ENCODE data around the gene ERC2. TPM values are rescaled to one million over a fixed set of nuclear protein-coding genes. Genes with fewer than 3 reads are reported as not detected.

Gene ERC2
- total RNA-seq, 2 experiments from 2014 or later = not detected

DNA sequence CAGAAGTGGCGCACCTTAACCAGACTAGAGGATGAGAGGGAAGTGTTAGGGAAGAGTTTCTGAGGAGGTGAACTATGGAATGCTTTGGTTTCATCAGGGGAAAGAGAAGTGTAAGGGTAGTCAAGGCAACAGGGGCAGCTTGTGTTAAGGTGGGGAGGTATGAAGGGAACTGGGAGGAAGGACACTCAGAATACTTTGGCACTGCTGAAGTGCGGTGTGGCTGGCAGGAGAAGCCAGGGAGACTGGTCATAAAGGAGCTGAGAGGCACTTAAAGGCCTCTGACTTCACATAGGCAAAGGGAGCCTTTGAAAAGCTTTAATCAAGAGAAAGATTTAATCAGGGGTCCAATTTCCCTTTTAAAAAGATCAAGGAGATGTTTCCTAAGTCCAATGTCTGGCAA lies 129.0 kb downstream of the ERC2 start:
- no peaks in the 10 kb centered on the region for H3K9me2 ChIP-seq (ENCODE audit: insufficient read depth, low read length)
- ChIA-PET CTCF (ENCODE audit: unreplicated experiment) (no interaction called here), POLR2A (interaction anchor here (0.6 kb wide), 1 partner anchor 16 kb away, joined by 4 read pairs; no protein-coding TSS in a partner anchor)
- no peak overlapping the region for H3K4me3 ChIP-seq (ENCODE audit: low read depth, low read length, poor library complexity, severe bottlenecking)
- DNase-seq (ENCODE audit: low spot score) = no peak
- H3K4me2 ChIP-seq (ENCODE audit: low read length) = no peak overlapping the region
- H2AFZ ChIP-seq (ENCODE audit: low read length) = no peak overlapping the region
- no peaks in the 10 kb centered on the region for H3K9me3 ChIP-seq (ENCODE audit: low read length)
- H4K20me1 ChIP-seq (ENCODE audit: insufficient read depth, low read length) = no peaks in the 10 kb centered on the region
- no peak overlapping the region for H3K27ac ChIP-seq (ENCODE audit: low read depth, low read length, poor library complexity, severe bottlenecking)
- no peak for TF ChIP-seq EZH2phosphoT487 (IDR thresholded peaks at IDR 0.05; ENCODE audit: borderline replicate concordance, low read depth, low read length)
- TF ChIP-seq CTCF (conservative IDR thresholded peaks at IDR 0.05; ENCODE audit: low read length) = no peak
- H3K4me1 ChIP-seq (ENCODE audit: insufficient read depth, low read length, poor library complexity, severe bottlenecking) = peaks cover 3% of the 10 kb centered on the region
- intact Hi-C loops (cut with micrococcal nuclease; ENCODE audit: unreplicated experiment) = no loop called here
- no TSS peak for BruUV-seq (replicated peaks)
- H3K36me3 ChIP-seq (ENCODE audit: insufficient read depth, low read length) = no peaks in the 10 kb centered on the region
- H3K79me2 ChIP-seq (ENCODE audit: insufficient read depth, low read depth, low read length) = no peaks in the 10 kb centered on the region

GRCh38 chr3:56336023-56336422 lies 132.2 kb downstream of the ERC2 start:
- no peak for DNase-seq (ENCODE audit: low spot score)
- no peak overlapping the region for H3K4me3 ChIP-seq (ENCODE audit: low read depth, low read length, poor library complexity, severe bottlenecking)
- intact Hi-C loops (cut with micrococcal nuclease; ENCODE audit: unreplicated experiment) = no loop called here
- no TSS peak for BruUV-seq (replicated peaks)
- TF ChIP-seq CTCF (conservative IDR thresholded peaks at IDR 0.05; ENCODE audit: low read length) (no peak), EZH2phosphoT487 (IDR thresholded peaks at IDR 0.05; ENCODE audit: borderline replicate concordance, low read depth, low read length) (no peak)
- H3K4me2 ChIP-seq (ENCODE audit: low read length) = no peak overlapping the region
- H4K20me1 ChIP-seq (ENCODE audit: insufficient read depth, low read length) = no peaks in the 10 kb centered on the region
- H3K79me2 ChIP-seq (ENCODE audit: insufficient read depth, low read depth, low read length) = no peaks in the 10 kb centered on the region
- H3K36me3 ChIP-seq (ENCODE audit: insufficient read depth, low read length) = no peaks in the 10 kb centered on the region
- no peak overlapping the region for H2AFZ ChIP-seq (ENCODE audit: low read length)
- peaks cover 3% of the 10 kb centered on the region for H3K4me1 ChIP-seq (ENCODE audit: insufficient read depth, low read length, poor library complexity, severe bottlenecking)
- H3K9me3 ChIP-seq (ENCODE audit: low read length) = no peaks in the 10 kb centered on the region
- no peak overlapping the region for H3K27ac ChIP-seq (ENCODE audit: low read depth, low read length, poor library complexity, severe bottlenecking)
- POLR2A ChIA-PET = interaction anchor here (0.6 kb wide), 1 partner anchor 75 kb away, joined by 3 read pairs; no protein-coding TSS in a partner anchor
- CTCF ChIA-PET (ENCODE audit: unreplicated experiment) = no interaction called here
- H3K9me2 ChIP-seq (ENCODE audit: insufficient read depth, low read length) = no peaks in the 10 kb centered on the region

DNA sequence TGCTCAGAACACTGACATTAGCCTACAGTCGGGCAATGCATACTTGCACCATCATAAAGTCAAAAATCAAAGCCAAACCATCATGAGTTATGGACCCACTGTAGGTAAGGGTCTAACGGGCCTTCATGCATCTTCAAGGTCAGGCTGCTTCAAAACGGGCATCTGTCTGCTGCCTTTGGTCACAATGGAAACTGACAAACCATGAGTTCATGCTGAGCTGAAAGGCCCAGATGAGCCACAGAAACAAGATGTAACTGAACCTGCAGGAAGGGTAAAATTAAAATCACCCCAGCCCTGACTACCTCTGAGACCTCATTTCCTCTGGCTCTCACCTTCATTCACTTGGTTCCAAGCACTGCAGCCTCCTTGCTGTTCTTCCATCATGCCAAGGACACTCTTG lies 143.8 kb downstream of the ERC2 start:
- ChIA-PET POLR2A (no interaction called here), CTCF (ENCODE audit: unreplicated experiment) (no interaction called here)
- BruUV-seq (replicated peaks) = no TSS peak
- Histone ChIP-seq H3K4me2 (ENCODE audit: low read length) (no peak overlapping the region), H3K9me2 (ENCODE audit: insufficient read depth, low read length) (no peaks in the 10 kb centered on the region), H3K4me1 (ENCODE audit: insufficient read depth, low read length, poor library complexity, severe bottlenecking) (peaks cover 50% of the 10 kb centered on the region), H3K79me2 (ENCODE audit: insufficient read depth, low read depth, low read length) (no peaks in the 10 kb centered on the region), H3K27ac (ENCODE audit: low read depth, low read length, poor library complexity, severe bottlenecking) (no peak overlapping the region), H3K9me3 (ENCODE audit: low read length) (no peaks in the 10 kb centered on the region), H3K36me3 (ENCODE audit: insufficient read depth, low read length) (no peaks in the 10 kb centered on the region), H2AFZ (ENCODE audit: low read length) (no peak overlapping the region), H3K4me3 (ENCODE audit: low read depth, low read length, poor library complexity, severe bottlenecking) (no peak overlapping the region), H4K20me1 (ENCODE audit: insufficient read depth, low read length) (no peaks in the 10 kb centered on the region)
- no peak for TF ChIP-seq CTCF (conservative IDR thresholded peaks at IDR 0.05; ENCODE audit: low read length)
- no peak for TF ChIP-seq EZH2phosphoT487 (IDR thresholded peaks at IDR 0.05; ENCODE audit: borderline replicate concordance, low read depth, low read length)
- no peak for DNase-seq (ENCODE audit: low spot score)
- intact Hi-C loops (cut with micrococcal nuclease; ENCODE audit: unreplicated experiment) = no loop called here

Data from OCI-LY7 (cell line).